ENCODE measurements around the gene GAR1. TPM values are rescaled to one million over a fixed set of nuclear protein-coding genes. Genes with fewer than 3 reads are reported as not detected.

GAR1 gene
- total RNA-seq, 4 donors from 2014 or later: 2.2 to 15.6 (median 7.8) TPM

- DNase-seq (ENCODE audit: low spot score in 2 of 2): no peak
- intact Hi-C loops (cut with DNase I; ENCODE audit: low total_unique reads): no loop called here
- TF ChIP-seq CTCF (IDR thresholded peaks at IDR 0.05) (no peak), POLR2A (IDR thresholded peaks at IDR 0.05) (no peak)
- H3K4me3 ChIP-seq (ENCODE audit: low read depth, poor library complexity, severe bottlenecking): no peak overlapping the region
These were observed 11.2 kb downstream of the GAR1 start for GRCh38 chr4:109826719-109827118.

DNA sequence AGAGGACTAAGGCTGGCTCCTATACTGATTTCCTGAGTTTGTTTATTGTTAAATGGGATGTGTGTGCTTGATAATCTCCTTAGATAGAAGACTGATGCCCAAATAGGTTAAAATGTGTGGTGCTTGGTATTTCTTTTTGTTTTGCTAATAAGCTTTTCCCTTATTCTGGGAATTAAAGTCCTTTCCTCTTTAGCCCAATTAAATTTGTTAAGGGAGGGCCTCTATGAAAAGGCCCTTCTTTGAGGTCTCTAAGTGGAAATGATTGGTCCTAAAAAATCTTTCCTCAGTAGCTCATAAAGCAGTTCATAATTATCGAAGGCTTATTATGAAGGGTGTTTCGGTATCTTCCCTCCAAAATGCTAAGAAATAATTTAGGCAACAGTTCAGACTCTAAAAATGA is 12.1 kb downstream of the GAR1 start, which contains the start of gene RRH:
TSS of gene RRH (plus strand) at position 301 of the 400 bp plus-strand sequence. CDS start at position 357, 56 bp downstream.
- no peak within 1 kb of the TSS for H3K4me3 ChIP-seq (ENCODE audit: low read depth, poor library complexity, severe bottlenecking)
- WGBS, 2 donors: 95 to 97% methylated on average over 2 of the region's 2 CpGs
- no peak for TF ChIP-seq CTCF (IDR thresholded peaks at IDR 0.05)
- no peak for TF ChIP-seq POLR2A (IDR thresholded peaks at IDR 0.05)
- intact Hi-C loops (cut with DNase I; ENCODE audit: low total_unique reads): no loop called here
- no peak for DNase-seq (ENCODE audit: low spot score in 2 of 2)

DNA sequence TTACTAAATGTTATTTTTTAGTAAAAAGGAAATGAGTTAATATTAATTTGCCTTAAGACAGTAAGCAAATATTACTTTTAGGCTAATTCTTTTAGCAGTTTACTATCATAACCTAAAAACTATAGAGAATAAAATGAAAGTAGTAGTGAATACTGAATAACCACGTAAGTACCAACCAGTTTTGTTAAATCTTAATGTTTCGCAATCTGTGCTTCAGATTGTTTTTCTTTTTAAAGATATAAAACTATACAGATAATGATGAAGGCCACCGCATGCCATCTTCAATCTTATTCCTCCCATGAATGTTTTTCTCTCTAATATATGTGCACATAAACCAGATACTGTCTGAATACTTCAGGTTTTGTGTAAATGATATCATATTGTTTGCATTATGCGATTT is 18.2 kb downstream of the GAR1 start:
- 91 to 93% methylated on average over 4 of the region's 4 CpGs for WGBS, 2 donors
- intact Hi-C loops (cut with DNase I; ENCODE audit: low total_unique reads): no loop called here
- TF ChIP-seq POLR2A (IDR thresholded peaks at IDR 0.05): no peak
- TF ChIP-seq CTCF (IDR thresholded peaks at IDR 0.05): no peak
- H3K4me3 ChIP-seq (ENCODE audit: low read depth, poor library complexity, severe bottlenecking): no peak overlapping the region
- DNase-seq (ENCODE audit: low spot score in 2 of 2): no peak

DNA sequence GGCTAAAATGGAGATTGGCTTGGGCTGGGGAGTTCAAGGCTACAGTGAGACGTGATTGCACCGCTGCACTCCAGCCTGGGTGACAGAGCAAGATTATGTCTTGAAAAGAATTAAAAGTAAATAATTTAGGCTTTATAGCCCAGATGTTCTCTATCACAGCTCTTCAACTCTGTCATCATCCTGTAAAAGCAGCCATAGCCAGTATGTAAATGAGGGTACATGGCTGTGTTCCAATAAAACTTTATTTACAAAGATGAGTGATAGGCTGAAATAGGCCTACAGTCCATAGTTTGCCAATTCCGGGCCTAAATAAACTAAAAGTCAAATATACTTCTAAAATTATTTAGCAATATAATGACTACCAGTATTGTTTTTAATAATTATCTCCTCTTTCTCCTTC is 21.4 kb downstream of the GAR1 start:
- no peak for TF ChIP-seq POLR2A (IDR thresholded peaks at IDR 0.05)
- TF ChIP-seq CTCF (IDR thresholded peaks at IDR 0.05): no peak
- WGBS, 2 donors: 93% methylated on average over 3 of the region's 3 CpGs

DNA sequence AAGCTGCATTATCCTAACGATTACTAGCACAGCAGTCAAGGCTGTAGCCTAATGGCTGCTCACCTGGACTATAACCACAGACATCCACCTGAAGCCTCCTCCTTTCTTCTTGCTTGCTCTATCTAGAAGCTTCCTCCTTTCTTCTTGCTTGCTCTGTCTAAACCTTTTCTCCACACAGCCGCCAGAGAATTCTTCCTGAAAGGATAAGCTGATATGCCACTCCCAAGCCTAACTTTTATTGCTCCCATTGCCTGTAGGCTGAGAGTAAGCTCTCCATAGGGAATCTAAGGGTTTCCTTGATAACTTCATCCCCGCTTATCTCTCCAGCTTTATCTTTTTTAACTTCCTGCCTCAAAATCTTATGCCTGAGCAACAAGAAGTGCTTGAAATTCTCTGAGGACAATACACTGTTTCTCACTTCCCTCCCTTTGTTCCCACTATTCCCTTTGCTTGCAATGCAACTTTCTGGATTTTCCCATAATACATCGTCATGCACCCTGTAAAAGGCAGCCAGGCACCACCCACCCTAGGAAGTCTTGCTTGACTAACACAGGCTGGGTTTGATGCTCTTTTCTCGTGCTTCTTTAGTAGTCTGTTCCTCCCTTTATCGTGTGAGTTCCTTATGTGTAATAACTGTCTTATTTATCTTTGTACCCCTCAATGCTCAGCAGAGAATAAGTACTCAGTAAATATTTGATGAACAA is 31.0 kb downstream of the GAR1 start:
- no peak for TF ChIP-seq POLR2A (IDR thresholded peaks at IDR 0.05)
- no peak for TF ChIP-seq CTCF (IDR thresholded peaks at IDR 0.05)
- no peak overlapping the region for H3K4me3 ChIP-seq (ENCODE audit: low read depth, poor library complexity, severe bottlenecking)
- 60 to 65% methylated on average over 6 of the region's 6 CpGs for WGBS, 2 donors
- intact Hi-C loops (cut with DNase I; ENCODE audit: low total_unique reads): no loop called here
- no peak for DNase-seq (ENCODE audit: low spot score in 2 of 2)

More for the DNA sequence above, 21.4 kb downstream of the GAR1 start:
- H3K4me3 ChIP-seq (ENCODE audit: low read depth, poor library complexity, severe bottlenecking): no peak overlapping the region
- DNase-seq (ENCODE audit: low spot score in 2 of 2): no peak
- intact Hi-C loops (cut with DNase I; ENCODE audit: low total_unique reads): no loop called here
